T-cell (primary cell): Measurements from ENCODE around the gene RHOBTB3. TPM values are rescaled to one million over a fixed set of nuclear protein-coding genes. Genes with fewer than 3 reads are reported as not detected.

Experiments used
- ATAC-seq, 4 experiments: fragments of 200-7000 bp in 3 of 4; fragments of 150-1000 bp in 1 of 4; cut with Tn5 transposase; replicated peaks in 1 of 4; 1 replicate in 3 of 4; 2 replicates in 1 of 4; pipeline ENCODE4 v1.10.0; 2021; ENCODE audit warnings: moderate library complexity in 3 of 4, mild to moderate bottlenecking in 2 of 4, moderate number of reproducible peaks in 1 of 4
- CTCF ChIA-PET, 2 donors: fragments of 300-600 bp; sonication (Branson Sonifier 250); formaldehyde crosslinking; loops; one replicate each; lab custom pipeline; 2022; ENCODE audit warnings: antibody characterized with exemption in 2 of 2; lab: Charles Lee
- POLR2A ChIA-PET, 2 donors: fragments of 300-600 bp; sonication (Branson Sonifier 250); formaldehyde crosslinking; loops; one replicate each; lab custom pipeline; 2022; ENCODE audit warnings: antibody characterized with exemption in 2 of 2; lab: Charles Lee
- DNase-seq, 35 experiments: peaks; one replicate each; pipeline versions ENCODE4 v3.0.0 to v3.0.0-alpha.2; 2013 to 2023
- H3K27ac ChIP-seq: one replicate; pipeline ENCODE4 v1.5.1; 2013; ENCODE audit warnings: low read length
- H3K27me3 ChIP-seq, 2 experiments: replicated peaks in 1 of 2; 1 replicate in 1 of 2; 2 replicates in 1 of 2; pipeline versions ENCODE4 v1.6.1 to v1.7.0; 2013; ENCODE audit warnings: low read length in 1 of 2, mixed read lengths in 1 of 2; ENCODE audit not compliant: control insufficient read depth in 2 of 2, insufficient read depth in 2 of 2; ENCODE audit errors: extremely low read depth in 1 of 2
- H3K36me3 ChIP-seq, 2 donors: 1 replicate in 1 of 2; 2 replicates in 1 of 2; pipeline versions ENCODE4 v1.6.1 to v1.7.0; 2013; ENCODE audit warnings: low read length in 1 of 2; ENCODE audit not compliant: control insufficient read depth in 2 of 2, insufficient read depth in 1 of 2; ENCODE audit errors: extremely low read depth in 1 of 2
- H3K4me1 ChIP-seq, 2 experiments: 1 replicate in 1 of 2; 2 replicates in 1 of 2; pipeline versions ENCODE4 v1.6.1 to v1.7.0; 2013; ENCODE audit warnings: low read length in 2 of 2, mixed read lengths in 1 of 2; ENCODE audit not compliant: insufficient read depth in 2 of 2, control insufficient read depth in 1 of 2; ENCODE audit errors: extremely low read depth in 1 of 2
- H3K4me3 ChIP-seq, 2 donors: 1 replicate in 1 of 2; 2 replicates in 1 of 2; pipeline versions ENCODE4 v1.5.1 to v1.7.0; 2013; ENCODE audit warnings: mild to moderate bottlenecking in 2 of 2, low read length in 1 of 2, moderate library complexity in 1 of 2; ENCODE audit not compliant: control insufficient read depth in 1 of 2; ENCODE audit errors: extremely low read depth in 1 of 2
- H3K9me3 ChIP-seq: 2 replicates; pipeline ENCODE4 v1.7.0; 2013
- H3K27ac Mint-ChIP-seq, 2 donors: one replicate each; pipeline ENCODE4 v1.8.0; 2020 to 2021; ENCODE audit warnings: mild to moderate bottlenecking in 2 of 2, mixed read lengths in 2 of 2
- H3K27me3 Mint-ChIP-seq, 2 donors: one replicate each; pipeline ENCODE4 v1.8.0; 2021 to 2022; ENCODE audit warnings: mixed read lengths in 2 of 2
- H3K36me3 Mint-ChIP-seq: one replicate; pipeline ENCODE4 v1.8.0; 2021; ENCODE audit warnings: mixed read lengths
- H3K4me1 Mint-ChIP-seq, 3 donors: one replicate each; pipeline ENCODE4 v1.8.0; 2020 to 2022; ENCODE audit warnings: mixed read lengths in 3 of 3, mild to moderate bottlenecking in 1 of 3
- H3K4me3 Mint-ChIP-seq, 3 donors: one replicate each; pipeline ENCODE4 v1.8.0; 2020 to 2022; ENCODE audit warnings: mild to moderate bottlenecking in 3 of 3, mixed read lengths in 3 of 3, moderate library complexity in 3 of 3
- H3K9me3 Mint-ChIP-seq, 3 donors: one replicate each; pipeline ENCODE4 v1.8.0; 2020 to 2022; ENCODE audit warnings: mixed read lengths in 3 of 3
- WGBS: methylation state at CpG from one replicate; pipeline ENCODE4 v1.1.5; 2013; ENCODE audit warnings: missing lambda C conversion rate; ENCODE audit not compliant: insufficient coverage; 5-methylcytosine and 5-hydroxymethylcytosine counted together
- total RNA-seq, 35 experiments: library from RNA in 6 of 35; stranded (reverse) in 6 of 35; fragments of 120-200 nt in 1 of 35; gene quantifications; one replicate each; pipeline versions ENCODE4 v1.2.1 to v1.2.4 and lab custom pipeline; 2013 to 2026

RHOBTB3 gene
- total RNA-seq, 5 donors from 2014 or later (not counting 1 experiment from before 2014, with no cell fraction given): 2.6 to 4.8 (median 3.6) TPM

DNA sequence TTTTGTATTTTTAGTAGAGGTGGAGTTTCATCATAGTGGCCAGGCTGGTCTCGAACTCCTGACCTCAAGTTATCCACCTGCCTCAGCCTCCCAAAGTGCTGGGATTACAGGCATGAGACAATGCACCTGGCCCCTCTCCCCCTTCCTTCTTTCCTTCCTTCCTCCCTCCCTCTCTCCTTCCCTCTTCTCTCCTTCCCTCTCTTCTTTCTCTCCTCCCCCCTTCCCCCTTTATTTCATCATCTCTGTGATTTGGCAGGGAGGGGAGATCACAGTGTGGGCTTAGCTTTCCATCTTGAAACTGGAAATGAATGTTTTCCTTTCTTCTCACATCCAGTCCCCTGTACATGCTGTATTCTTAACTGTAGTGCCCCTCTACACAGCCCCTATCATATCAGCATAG is 12.7 kb downstream of the RHOBTB3 start:
- no peaks in the 10 kb centered on the region for H3K27me3 ChIP-seq
- no CpG with 5 or more reads among the region's 1 CpG for WGBS
- H3K36me3 ChIP-seq: no peaks in the 10 kb centered on the region
- H3K27ac Mint-ChIP-seq: no peak overlapping the region
- no peak overlapping the region for H3K4me3 ChIP-seq
- ChIA-PET CTCF (interaction anchor here in 1 of 2 donors (0.6 kb wide), 1 partner anchor 121 kb away, joined by 4 read pairs; no protein-coding TSS in a partner anchor), POLR2A (no interaction called here)
- no peak for DNase-seq
- H3K4me1 ChIP-seq: no peaks in the 10 kb centered on the region
- H3K4me1 Mint-ChIP-seq: peaks cover 2 to 6% (median 3%) of the 10 kb centered on the region in 3 donors
- H3K9me3 ChIP-seq: no peaks in the 10 kb centered on the region
- ATAC-seq: no peak
- H3K36me3 Mint-ChIP-seq: no peaks in the 10 kb centered on the region
- H3K27me3 Mint-ChIP-seq: peaks cover 0 to 5% of the 10 kb centered on the region in 2 donors
- H3K4me3 Mint-ChIP-seq: no peak overlapping the region
- no peak overlapping the region for H3K27ac ChIP-seq
- no peaks in the 10 kb centered on the region for H3K9me3 Mint-ChIP-seq

DNA sequence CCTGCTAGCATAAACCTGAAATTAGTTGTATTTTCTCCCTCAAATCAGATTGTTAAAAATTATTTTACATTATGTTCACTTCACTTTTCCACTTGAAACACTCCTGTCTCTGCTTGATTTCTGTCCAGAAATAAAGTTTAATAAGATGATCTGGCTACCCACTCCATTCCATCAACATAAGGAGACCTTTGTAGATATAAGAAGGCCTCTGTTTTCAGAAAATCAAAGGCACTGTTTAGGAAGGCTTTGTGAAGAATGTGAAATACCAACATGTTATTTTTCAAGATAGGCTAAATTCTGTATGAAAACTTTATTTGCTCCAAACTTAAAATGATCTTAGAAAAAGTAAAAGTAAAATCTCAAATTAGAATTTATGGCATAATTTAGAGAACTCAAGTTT is 15.1 kb downstream of the RHOBTB3 start:
- ATAC-seq (no peak), DNase-seq (no peak)
- Mint-ChIP-seq H3K4me3 (no peak overlapping the region), H3K4me1 (peaks cover 0 to 6% (median 3%) of the 10 kb centered on the region in 3 donors), H3K27me3 (peaks cover 0 to 5% of the 10 kb centered on the region in 2 donors), H3K9me3 (no peaks in the 10 kb centered on the region), H3K27ac (no peak overlapping the region), H3K36me3 (no peaks in the 10 kb centered on the region)
- no peaks in the 10 kb centered on the region for H3K9me3 ChIP-seq
- H3K4me1 ChIP-seq: no peaks in the 10 kb centered on the region
- POLR2A ChIA-PET: no interaction called here
- no peak overlapping the region for H3K27ac ChIP-seq
- no peaks in the 10 kb centered on the region for H3K36me3 ChIP-seq
- CTCF ChIA-PET: no interaction called here
- no peaks in the 10 kb centered on the region for H3K27me3 ChIP-seq
- no peak overlapping the region for H3K4me3 ChIP-seq

DNA sequence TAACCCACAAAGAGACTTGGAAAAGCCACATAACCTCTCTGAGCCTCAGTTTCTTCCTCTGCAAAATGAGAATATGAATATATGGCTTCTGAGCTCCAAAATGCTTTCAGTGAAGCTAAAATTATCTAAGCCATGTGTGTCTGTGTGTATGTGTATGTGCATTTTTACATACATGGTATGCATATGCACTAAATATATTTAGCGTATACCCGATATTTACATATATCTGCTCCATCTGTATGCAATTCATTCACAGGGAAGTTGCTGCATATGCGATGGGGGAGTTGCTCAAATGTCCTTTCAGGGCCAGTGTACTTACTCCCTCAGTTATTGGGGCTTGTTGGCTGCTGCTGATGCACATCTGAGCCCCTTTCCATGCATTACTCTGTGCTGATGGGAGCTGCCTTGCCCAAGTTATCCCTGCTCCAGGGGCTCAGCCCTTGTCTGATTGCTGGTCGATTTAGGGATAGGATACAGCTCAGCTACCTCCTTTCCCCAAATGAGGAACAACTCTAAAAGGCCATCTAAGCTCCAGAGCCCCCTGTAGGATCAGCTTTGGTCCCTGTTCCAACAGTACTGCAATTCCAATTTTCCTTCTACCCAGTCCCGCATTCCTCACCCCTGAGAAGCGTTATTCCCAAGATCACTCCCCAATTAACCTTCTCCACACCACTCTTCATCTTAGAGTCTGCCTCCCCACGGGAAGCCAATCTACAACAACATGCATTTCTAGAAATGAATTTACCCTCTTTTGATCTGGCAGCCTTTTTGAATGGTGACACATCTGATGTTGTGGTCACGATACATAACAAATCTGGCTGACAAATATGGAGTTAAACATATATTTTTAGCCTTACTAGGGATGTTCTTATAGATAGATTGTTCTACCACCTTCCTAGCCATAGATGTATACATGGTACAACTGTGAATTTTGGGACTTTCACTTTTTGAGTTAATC is 15.9 kb downstream of the RHOBTB3 start:
- ATAC-seq (no peak), DNase-seq (no peak)
- Histone ChIP-seq H3K4me3 (no peak overlapping the region), H3K27me3 (no peaks in the 10 kb centered on the region), H3K4me1 (no peaks in the 10 kb centered on the region), H3K27ac (no peak overlapping the region), H3K9me3 (no peaks in the 10 kb centered on the region), H3K36me3 (no peaks in the 10 kb centered on the region)
- Mint-ChIP-seq H3K36me3 (no peaks in the 10 kb centered on the region), H3K4me3 (no peak overlapping the region), H3K27ac (no peak overlapping the region), H3K4me1 (peaks cover 0 to 6% (median 3%) of the 10 kb centered on the region in 3 donors), H3K27me3 (peaks cover 0 to 5% of the 10 kb centered on the region in 2 donors), H3K9me3 (no peaks in the 10 kb centered on the region)
- WGBS: 65% methylated on average over 5 of the region's 8 CpGs
- ChIA-PET CTCF (interaction anchor here in 1 of 2 donors (0.7 kb wide), 1 partner anchor 81 kb away, joined by 4 read pairs; no protein-coding TSS in a partner anchor), POLR2A (no interaction called here)

DNA sequence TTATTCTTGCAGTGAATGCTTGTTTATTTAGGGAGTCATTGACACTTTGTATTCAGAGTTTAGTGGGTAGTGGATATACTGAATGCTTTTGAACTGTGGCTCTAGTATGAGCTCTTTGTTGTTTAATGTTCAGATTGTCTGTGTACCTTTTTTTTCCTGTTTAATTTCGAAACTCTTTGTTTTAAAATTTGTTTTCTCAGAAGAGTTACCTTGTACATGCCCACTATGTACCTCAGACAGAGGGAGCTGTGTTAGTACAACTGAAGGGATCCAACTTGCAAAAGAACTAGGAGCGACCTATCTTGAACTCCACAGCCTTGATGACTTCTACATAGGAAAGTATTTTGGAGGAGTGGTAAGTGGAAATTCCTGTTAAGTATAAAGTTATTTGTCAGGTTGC is 17.0 kb downstream of the RHOBTB3 start:
- H3K27ac Mint-ChIP-seq: no peak overlapping the region
- DNase-seq (no peak), ATAC-seq (no peak)
- Histone ChIP-seq H3K27me3 (no peaks in the 10 kb centered on the region), H3K4me3 (no peak overlapping the region), H3K4me1 (no peaks in the 10 kb centered on the region), H3K36me3 (no peaks in the 10 kb centered on the region), H3K9me3 (no peaks in the 10 kb centered on the region), H3K27ac (no peak overlapping the region)
- H3K9me3 Mint-ChIP-seq: no peaks in the 10 kb centered on the region
- ChIA-PET POLR2A (no interaction called here), CTCF (no interaction called here)
- peaks cover 0 to 5% of the 10 kb centered on the region in 2 donors for H3K27me3 Mint-ChIP-seq
- H3K4me1 Mint-ChIP-seq: peaks cover 0 to 6% (median 3%) of the 10 kb centered on the region in 3 donors
- WGBS: no CpG with 5 or more reads among the region's 2 CpGs
- no peaks in the 10 kb centered on the region for H3K36me3 Mint-ChIP-seq
- no peak overlapping the region for H3K4me3 Mint-ChIP-seq

DNA sequence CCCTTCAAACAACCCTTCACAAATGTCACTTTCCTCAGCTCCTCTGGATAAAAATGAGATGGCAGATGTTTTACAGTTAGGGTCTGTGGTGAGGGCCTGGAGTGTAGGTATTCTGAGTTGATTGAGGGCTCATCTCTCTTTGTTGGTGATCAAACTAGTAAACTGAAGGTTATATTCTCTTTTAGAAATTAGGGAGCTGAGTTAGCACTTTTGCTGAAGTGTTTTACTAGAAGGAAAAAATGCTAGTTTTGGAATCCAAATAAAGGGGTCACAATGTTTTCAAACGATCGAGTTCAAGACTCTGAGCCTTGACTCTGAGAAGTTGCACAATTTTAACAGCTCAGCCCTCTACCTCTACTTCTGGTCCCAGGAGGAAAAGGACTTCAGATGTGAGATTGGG is 23.4 kb downstream of the RHOBTB3 start:
- Mint-ChIP-seq H3K27me3 (no peaks in the 10 kb centered on the region), H3K4me3 (no peak overlapping the region), H3K4me1 (peaks cover 2 to 4% (median 3%) of the 10 kb centered on the region in 3 donors), H3K9me3 (no peaks in the 10 kb centered on the region), H3K27ac (no peak overlapping the region), H3K36me3 (no peaks in the 10 kb centered on the region)
- Histone ChIP-seq H3K4me3 (no peak overlapping the region), H3K36me3 (no peaks in the 10 kb centered on the region), H3K9me3 (no peaks in the 10 kb centered on the region), H3K27ac (no peak overlapping the region), H3K27me3 (no peaks in the 10 kb centered on the region), H3K4me1 (peaks cover 2 to 11% of the 10 kb centered on the region in 2 experiments)
- no peak for ATAC-seq
- DNase-seq: no peak
- CTCF ChIA-PET: no interaction called here
- WGBS: no CpG with 5 or more reads among the region's 2 CpGs
- POLR2A ChIA-PET: no interaction called here

DNA sequence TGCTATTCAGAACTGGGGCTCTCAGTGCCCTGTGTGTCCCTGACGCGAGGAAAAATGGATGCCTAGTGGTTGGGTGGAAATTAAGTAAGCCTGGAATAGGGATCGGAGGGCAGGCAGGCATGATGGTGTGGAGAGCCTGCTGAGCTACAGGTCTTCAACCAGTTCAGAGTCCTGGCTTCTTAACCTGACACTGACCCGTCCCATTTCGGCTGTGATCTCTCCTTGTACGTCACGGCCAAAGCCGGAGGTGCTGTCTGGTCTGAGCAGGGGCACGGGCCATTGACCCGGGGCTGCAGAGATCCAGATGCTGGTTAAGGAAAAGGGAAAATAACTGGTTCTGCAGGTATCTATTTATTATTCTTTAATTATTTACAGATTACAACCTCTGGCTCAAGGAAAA is 27.9 kb downstream of the RHOBTB3 start:
- peak overlapping the region; percentile 17 to 97 for H3K27ac Mint-ChIP-seq
- Histone ChIP-seq H3K27me3 (no peaks in the 10 kb centered on the region), H3K36me3 (no peaks in the 10 kb centered on the region), H3K4me1 (peaks cover 19 to 23% of the 10 kb centered on the region in 2 experiments), H3K9me3 (no peaks in the 10 kb centered on the region), H3K4me3 (no peak overlapping the region), H3K27ac (peak overlapping the region; percentile 65)
- H3K9me3 Mint-ChIP-seq: no peaks in the 10 kb centered on the region
- no peak overlapping the region for H3K4me3 Mint-ChIP-seq
- ATAC-seq: no peak
- DNase-seq: no peak
- 75% methylated on average over 3 of the region's 10 CpGs for WGBS
- no peaks in the 10 kb centered on the region for H3K27me3 Mint-ChIP-seq
- H3K4me1 Mint-ChIP-seq: peaks cover 30 to 35% (median 34%) of the 10 kb centered on the region in 3 donors
- ChIA-PET POLR2A (no interaction called here), CTCF (interaction anchor here (0.6 to 1.2 kb wide), 3 partner anchors 22 to 91 kb away, joined by 3 to 4 read pairs (median 3); no protein-coding TSS in a partner anchor)
- no peaks in the 10 kb centered on the region for H3K36me3 Mint-ChIP-seq
